Endothelial cell of umbilical vein (primary cell): Measurements from ENCODE around the gene LILRA5. TPM values are rescaled to one million over a fixed set of nuclear protein-coding genes. Genes with fewer than 3 reads are reported as not detected.

ENCODE experiments used
- BruUV-seq: library from RNA; stranded (reverse); fragments of 400-500 nt; replicated peaks from 2 replicates; lab custom pipeline; 2021; lab: Mats Ljungman, UMichigan
- CTCF ChIA-PET: fragments of 300-600, 350-600 bp; sonication (Branson Sonifier 250); formaldehyde crosslinking; loops from one replicate; lab custom pipeline; 2021; ENCODE audit warnings: antibody characterized with exemption, inconsistent platforms; lab: Charles Lee
- POLR2A ChIA-PET: fragments of 300-600, 350-600 bp; sonication (Branson Sonifier 250); formaldehyde crosslinking; loops from one replicate; lab custom pipeline; 2021; ENCODE audit warnings: antibody characterized with exemption, inconsistent platforms; lab: Charles Lee
- DNase-seq: peaks from one replicate; pipeline ENCODE4 v3.0.0-alpha.2; 2011; ENCODE audit warnings: low read depth, low spot score
- FAIRE-seq: peaks from 2 replicates; lab custom pipeline; 2011; peaks lifted over from hg19 to GRCh38; lab: Jason Lieb, UNC
- H2AFZ ChIP-seq: 2 replicates; pipeline ENCODE4 v1.6.0; 2012; ENCODE audit warnings: low read depth, low read length, control low read depth, inconsistent platforms
- H3K27ac ChIP-seq: 2 replicates; pipeline ENCODE4 v1.5.1; 2011; ENCODE audit warnings: low read depth, mild to moderate bottlenecking, control low read depth, low read length, moderate library complexity; ENCODE audit not compliant: insufficient read depth
- H3K27me3 ChIP-seq, 2 experiments: 2 replicates each; pipeline versions ENCODE4 v1.6.0 to v1.6.1; 2011; ENCODE audit warnings: low read length in 2 of 2, mixed read lengths in 1 of 2; ENCODE audit not compliant: control insufficient read depth in 2 of 2, insufficient read depth in 2 of 2
- H3K36me3 ChIP-seq, 2 experiments: 2 replicates in 1 of 2; 3 replicates in 1 of 2; pipeline ENCODE4 v1.5.1; 2011; ENCODE audit warnings: low read length in 2 of 2, mild to moderate bottlenecking in 1 of 2, moderate library complexity in 1 of 2; ENCODE audit not compliant: control insufficient read depth in 2 of 2, insufficient read depth in 2 of 2; ENCODE audit errors: extremely low read depth in 1 of 2
- H3K4me1 ChIP-seq: 3 replicates; pipeline ENCODE4 v1.5.1; 2011; ENCODE audit warnings: mild to moderate bottlenecking, low read length; ENCODE audit not compliant: control insufficient read depth, insufficient read depth; ENCODE audit errors: extremely low read depth
- H3K4me2 ChIP-seq: 2 replicates; pipeline ENCODE4 v1.6.1; 2011; ENCODE audit warnings: low read length, control low read depth, mixed read lengths; ENCODE audit not compliant: insufficient read depth
- H3K4me3 ChIP-seq, 3 experiments: fragments of 200-600 bp in 1 of 3; sonication (generic), shearing (Covaris generic) in 1 of 3; replicated peaks in 1 of 3; 2 replicates each; pipeline ENCODE4 v1.5.1; 2011 to 2016; ENCODE audit warnings: control low read depth in 3 of 3, low read length in 3 of 3, mild to moderate bottlenecking in 2 of 3, inconsistent platforms in 1 of 3, low read depth in 1 of 3, moderate library complexity in 1 of 3; ENCODE audit not compliant: insufficient read depth in 1 of 3
- H3K79me2 ChIP-seq: 2 replicates; pipeline ENCODE4 v1.6.0; 2012; ENCODE audit warnings: low read length, inconsistent platforms; ENCODE audit not compliant: control insufficient read depth, insufficient read depth
- H3K9ac ChIP-seq: replicated peaks from 2 replicates; pipeline ENCODE3; 2011; ENCODE audit warnings: low read length, control low read depth; ENCODE audit not compliant: insufficient read depth; ENCODE audit errors: extremely low read depth
- H3K9me1 ChIP-seq: replicated peaks from 3 replicates; pipeline ENCODE4 v1.6.0; 2011; ENCODE audit warnings: mild to moderate bottlenecking, low read length; ENCODE audit not compliant: control insufficient read depth, insufficient read depth; ENCODE audit errors: extremely low read depth
- H3K9me3 ChIP-seq: replicated peaks from 2 replicates; pipeline ENCODE4 v1.5.1; 2012; ENCODE audit warnings: low read length, inconsistent platforms; ENCODE audit not compliant: control insufficient read depth, insufficient read depth
- H4K20me1 ChIP-seq: replicated peaks from 2 replicates; pipeline ENCODE3; 2011; ENCODE audit warnings: mild to moderate bottlenecking, low read length; ENCODE audit not compliant: control insufficient read depth, insufficient read depth; ENCODE audit errors: extremely low read depth
- CTCF ChIP-seq, 2 donors: IDR thresholded peaks; 1 replicate in 1 of 2; 2 replicates in 1 of 2; pipeline ENCODE4 v1.5.1; 2011; ENCODE audit warnings: low read length in 2 of 2, mild to moderate bottlenecking in 2 of 2, moderate library complexity in 2 of 2, control low read depth in 1 of 2, inconsistent platforms in 1 of 2, low read depth in 1 of 2; ENCODE audit not compliant: insufficient read depth in 1 of 2; ENCODE audit errors: extremely low read depth in 1 of 2
- EZH2 ChIP-seq: IDR thresholded peaks from 2 replicates; pipeline ENCODE4 v1.6.1; 2012; ENCODE audit warnings: borderline replicate concordance, low read depth, mild to moderate bottlenecking, moderate library complexity, low read length, inconsistent platforms; ENCODE audit not compliant: severe bottlenecking
- FOS ChIP-seq: IDR thresholded peaks from 2 replicates; pipeline ENCODE4 v1.6.1; 2011; ENCODE audit warnings: mild to moderate bottlenecking, low read length, moderate library complexity, borderline replicate concordance; ENCODE audit not compliant: insufficient read depth
- GATA2 ChIP-seq: IDR thresholded peaks from 2 replicates; pipeline ENCODE4 v1.7.0; 2011; ENCODE audit warnings: low read depth, mild to moderate bottlenecking, moderate library complexity, mixed read lengths, low read length; ENCODE audit not compliant: insufficient read length, insufficient read depth
- JUN ChIP-seq: IDR thresholded peaks from 2 replicates; pipeline ENCODE4 v1.6.1; 2011; ENCODE audit warnings: borderline replicate concordance, low read depth; ENCODE audit not compliant: insufficient read length, insufficient read depth
- MYC ChIP-seq: IDR thresholded peaks from one replicate; pipeline ENCODE4 v1.6.1; 2011; ENCODE audit warnings: mild to moderate bottlenecking, low read depth, low read length
- POLR2A ChIP-seq: IDR thresholded peaks from 2 replicates; pipeline ENCODE4 v1.6.1; 2012; ENCODE audit warnings: low read depth, mild to moderate bottlenecking, control low read depth, low read length
- POLR2AphosphoS5 ChIP-seq: IDR thresholded peaks from 2 replicates; pipeline ENCODE4 v1.6.1; 2012; ENCODE audit warnings: low read depth, mild to moderate bottlenecking, control low read depth, low read length, moderate library complexity; ENCODE audit not compliant: insufficient read depth
- dilution Hi-C: fragments of 300-500 bp; cut with MboI; formaldehyde crosslinking; loops from one replicate; pipeline ENCODE4 v1.15.0; 2019; ENCODE audit warnings: low sequenced_read_pairs; ENCODE audit not compliant: extremely low pct_ligation_motif_present
- intact Hi-C: fragments of 100-400 bp; cut with micrococcal nuclease; formaldehyde crosslinking; loops from one replicate; pipeline ENCODE4 v1.10.0; 2022
- polyA plus RNA-seq, 4 experiments: library from polyadenylated mRNA; depleted of rRNA in 3 of 4; stranded (reverse) in 3 of 4; unstranded in 1 of 4; fragments of >200 nt; gene quantifications; 2 replicates each; pipeline versions ENCODE4 v1.2.1 to v1.2.3, GENCODE V29; 2011 to 2012; ENCODE audit warnings: missing spikeins in 1 of 4
- total RNA-seq: library from RNA; stranded (reverse); gene quantifications from 2 replicates; pipeline ENCODE4 v1.2.3, GENCODE V29; 2021
- TF ChIP-seq, protein P1 (sequence below): IDR thresholded peaks from 2 replicates; pipeline ENCODE4 v1.6.1; 2011; ENCODE audit not compliant: insufficient read depth, insufficient read length

Gene LILRA5
- total and polyA plus RNA-seq, 2 donors (not counting 3 experiments of a cell fraction or from before 2014, with no cell fraction given), result not detected

DNA sequence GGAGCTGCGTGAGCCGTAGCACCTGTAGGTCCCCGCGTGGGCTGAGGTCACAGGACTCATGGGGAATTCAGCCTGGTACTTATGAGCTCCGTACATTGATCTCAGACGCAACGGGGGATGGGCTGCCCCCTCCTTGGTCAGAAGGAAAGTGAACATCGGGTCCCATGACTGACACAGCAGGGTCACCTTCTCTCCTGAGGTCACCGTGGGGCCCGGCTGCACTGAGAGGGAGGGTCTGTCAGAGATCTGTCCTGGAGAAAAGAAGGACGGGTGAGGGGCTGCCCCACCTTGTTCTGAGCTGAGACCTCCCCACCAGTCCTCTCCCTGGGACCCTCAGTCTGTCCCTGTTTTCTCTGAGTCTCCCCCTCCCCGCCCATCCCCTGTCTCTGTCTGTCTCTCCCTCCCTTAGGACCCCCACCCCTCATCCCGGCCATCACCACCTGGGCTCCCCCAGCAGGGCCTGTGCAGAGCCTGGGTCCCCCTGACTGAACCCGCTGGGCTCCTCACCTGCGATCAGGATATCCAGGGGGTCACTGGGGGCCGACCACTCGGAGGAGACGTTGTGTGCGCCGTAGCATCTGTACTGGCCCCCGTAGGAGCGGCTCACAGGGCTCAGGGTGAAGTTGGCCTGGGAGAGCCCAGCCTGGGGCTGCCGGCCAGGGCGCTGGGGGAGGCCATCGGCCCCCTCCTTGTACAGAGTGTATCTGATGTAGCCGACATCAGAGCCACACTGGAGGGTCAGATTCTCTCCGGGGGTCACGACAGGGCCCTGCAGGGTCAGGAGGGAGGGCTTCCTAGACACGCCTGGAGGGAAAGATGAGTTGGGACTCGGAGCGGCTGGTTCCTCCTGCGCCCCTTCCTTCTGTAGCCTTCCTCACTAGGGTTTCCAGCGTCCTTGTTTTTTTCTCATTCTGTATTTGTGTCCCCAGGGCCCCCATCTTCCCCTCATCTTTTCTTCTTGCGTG is 24.2 kb upstream of the LILRA5 start:
- H3K4me2 ChIP-seq, result no peak overlapping the region
- no TSS peak for BruUV-seq
- no peaks in the 10 kb centered on the region for H3K27me3 ChIP-seq
- FAIRE-seq, result no peak
- no peak overlapping the region for H3K4me3 ChIP-seq
- TF ChIP-seq, protein P1, sequence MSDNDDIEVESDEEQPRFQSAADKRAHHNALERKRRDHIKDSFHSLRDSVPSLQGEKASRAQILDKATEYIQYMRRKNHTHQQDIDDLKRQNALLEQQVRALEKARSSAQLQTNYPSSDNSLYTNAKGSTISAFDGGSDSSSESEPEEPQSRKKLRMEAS, result no peak
- TF ChIP-seq GATA2 (no peak), POLR2A (no peak), EZH2 (no peak), POLR2AphosphoS5 (no peak), CTCF (IDR thresholded peaks at IDR 0.05; ENCODE audit: extremely low read depth in 1 of 2, insufficient read depth in 1 of 2, low read depth in 1 of 2, low read length in 2 of 2) (no peak), JUN (no peak), FOS (no peak), MYC (no peak)
- no peaks in the 10 kb centered on the region for H3K36me3 ChIP-seq
- dilution Hi-C loops (no loop called here), intact Hi-C loops (no loop called here)
- no peaks in the 10 kb centered on the region for H3K9me1 ChIP-seq
- no peak overlapping the region for H3K27ac ChIP-seq
- no peaks in the 10 kb centered on the region for H3K9me3 ChIP-seq
- ChIA-PET CTCF (no interaction called here), POLR2A (no interaction called here)
- no peaks in the 10 kb centered on the region for H4K20me1 ChIP-seq
- DNase-seq, result no peak
- no peaks in the 10 kb centered on the region for H3K4me1 ChIP-seq
- H3K79me2 ChIP-seq, result no peaks in the 10 kb centered on the region
- no peak overlapping the region for H3K9ac ChIP-seq
- no peak overlapping the region for H2AFZ ChIP-seq
